Placental pericyte (primary cell): ENCODE measurements around the gene PROK1. TPM values are rescaled to one million over a fixed set of nuclear protein-coding genes. Genes with fewer than 3 reads are reported as not detected.

ENCODE experiments used
- total RNA-seq: library from RNA; depleted of rRNA; stranded (reverse); fragments of >200 nt; gene quantifications from 2 replicates; pipeline ENCODE4 v1.2.3, GENCODE V29; 2012

Gene PROK1, protein sequence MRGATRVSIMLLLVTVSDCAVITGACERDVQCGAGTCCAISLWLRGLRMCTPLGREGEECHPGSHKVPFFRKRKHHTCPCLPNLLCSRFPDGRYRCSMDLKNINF
- not detected in 2 replicates for total RNA-seq

DNA sequence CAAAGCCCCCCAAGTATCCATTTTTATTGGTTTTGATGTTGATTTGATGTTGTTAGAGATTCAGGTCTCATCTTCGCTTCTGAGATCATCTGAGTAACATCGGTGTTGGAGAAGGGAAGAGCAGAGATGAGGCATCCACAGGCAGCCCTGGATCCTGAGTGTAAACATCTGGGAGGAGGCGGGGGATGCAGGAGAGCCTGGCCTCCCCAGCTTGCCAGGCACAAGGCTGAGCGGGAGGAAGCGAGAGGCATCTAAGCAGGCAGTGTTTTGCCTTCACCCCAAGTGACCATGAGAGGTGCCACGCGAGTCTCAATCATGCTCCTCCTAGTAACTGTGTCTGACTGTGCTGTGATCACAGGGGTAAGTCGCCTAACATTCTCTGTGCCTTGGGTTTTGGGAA is at the start of gene PROK1:
Gene PROK1 (plus strand): TSS at position 221 of the 400 bp plus-strand sequence. CDS start 68 bp downstream, at position 289.

DNA sequence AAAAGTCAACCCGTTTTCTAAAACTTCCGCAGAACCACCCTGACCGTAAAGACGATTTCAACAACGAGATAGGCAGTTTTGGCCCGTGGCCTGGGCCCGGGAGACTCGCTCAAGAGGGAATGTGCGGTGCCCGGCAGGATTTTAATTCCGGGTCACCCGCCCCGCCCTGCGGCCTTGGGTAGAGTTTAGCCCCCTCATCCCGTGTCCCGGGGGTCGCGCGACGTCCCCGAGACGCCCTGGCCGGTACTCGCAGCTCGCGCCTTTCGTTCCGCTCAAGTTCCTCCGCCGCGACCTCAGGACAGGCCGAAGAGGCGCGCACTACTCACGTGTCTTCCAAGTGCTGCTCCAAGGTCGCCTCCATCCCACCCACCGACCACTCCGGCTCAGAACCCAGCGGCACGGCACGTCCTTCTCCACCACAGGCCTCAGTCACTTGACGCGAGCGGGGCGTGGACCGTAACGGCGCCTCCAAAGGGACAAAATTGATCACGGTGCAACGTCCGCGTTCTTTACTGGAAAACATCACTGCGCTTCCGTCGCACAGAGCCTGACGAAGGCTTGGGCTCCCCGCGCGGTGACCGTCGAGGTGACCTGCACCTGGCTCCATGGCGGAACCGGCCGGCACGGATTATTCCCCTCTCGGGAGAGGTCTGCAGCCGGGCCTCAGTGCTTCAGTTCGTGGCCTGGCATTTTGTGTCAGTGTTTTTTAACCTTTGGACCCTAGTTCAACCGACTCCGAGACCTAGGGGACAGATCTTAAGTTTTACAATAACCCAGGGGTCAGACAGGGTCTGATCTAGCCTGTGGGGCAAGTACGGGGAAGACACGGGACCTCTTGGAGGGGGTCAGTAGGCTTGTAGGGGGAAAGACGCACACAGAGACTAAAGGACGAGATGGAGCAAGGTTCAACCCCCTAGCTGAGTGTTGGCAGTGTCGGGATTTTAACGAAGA is 43.4 kb upstream of the PROK1 start, which contains the start of gene LAMTOR5:
Gene LAMTOR5 (minus strand): TSS at position 435 of the 951 bp plus-strand sequence. CDS start 74 bp downstream, at position 361.

Other genes starting within 250 kb of the PROK1 start
- 0.44 and 1.3 TPM in 2 replicates for gene KCNC4, start 240.8 kb upstream of the PROK1 start, total RNA-seq
- 33.3 and 65.6 TPM in 2 replicates for gene RBM15, start 111.8 kb upstream of the PROK1 start, total RNA-seq
- 57.8 and 106 TPM in 2 replicates for gene SLC16A4, start 60.1 kb upstream of the PROK1 start, total RNA-seq
- 65.9 and 73.2 TPM in 2 replicates for gene LAMTOR5, start 43.5 kb upstream of the PROK1 start, total RNA-seq
- not detected in 2 replicates for gene KCNA10, start 68.0 kb downstream of the PROK1 start, total RNA-seq
- under 0.01 TPM in 1 of 2 replicates, not detected in the other for gene KCNA2, start 155.2 kb downstream of the PROK1 start, total RNA-seq
- gene KCNA3, start 223.8 kb downstream of the PROK1 start, total RNA-seq, result 0.66 and 6.4 TPM in 2 replicates